HCT116 (cell line): ENCODE data around the gene TEX29.

Experiments
- CEBPB ChIP-seq: IDR thresholded peaks from 2 replicates; pipeline ENCODE4 v1.6.1; 2012; ENCODE audit warnings: low read depth
- EGR1 ChIP-seq: IDR thresholded peaks from 2 replicates; pipeline ENCODE4 v1.6.1; 2012; ENCODE audit warnings: low read depth
- ELF1 ChIP-seq: IDR thresholded peaks from 2 replicates; pipeline ENCODE4 v1.6.1; 2012; ENCODE audit warnings: low read depth, borderline replicate concordance
- EZH2 ChIP-seq: fragments of 200-600 bp; sonication (generic); IDR thresholded peaks from 2 replicates; pipeline ENCODE4 v1.6.1; 2017; ENCODE audit warnings: antibody characterized with exemption, mixed run types
- EZH2phosphoT487 ChIP-seq: fragments of 200-600 bp; IDR thresholded peaks from 2 replicates; pipeline ENCODE4 v1.6.1; 2018; ENCODE audit warnings: antibody characterized with exemption, borderline replicate concordance
- JUND ChIP-seq: IDR thresholded peaks from 2 replicates; pipeline ENCODE4 v1.6.1; 2012
- POLR2A ChIP-seq: IDR thresholded peaks from 2 replicates; pipeline ENCODE4 v1.7.0; 2011; ENCODE audit warnings: borderline replicate concordance; ENCODE audit not compliant: insufficient read depth, insufficient read length; ENCODE audit errors: extremely low read depth
- POLR2AphosphoS5 ChIP-seq: IDR thresholded peaks from 2 replicates; pipeline ENCODE4 v1.6.1; 2011; ENCODE audit warnings: mild to moderate bottlenecking, low read depth, low read length, moderate library complexity
- TCF7L2 ChIP-seq: IDR thresholded peaks from 2 replicates; pipeline ENCODE4 v1.7.0; 2011; ENCODE audit warnings: borderline replicate concordance, inconsistent platforms; ENCODE audit not compliant: insufficient read depth, insufficient read length; ENCODE audit errors: extremely low read depth
- YY1 ChIP-seq: IDR thresholded peaks from 2 replicates; pipeline ENCODE4 v1.6.1; 2011; ENCODE audit warnings: low read length, low read depth, moderate library complexity, mild to moderate bottlenecking; ENCODE audit not compliant: insufficient replicate concordance; ENCODE audit errors: extremely low read depth
- ZNF274 ChIP-seq: fragments of 200-500 bp; sonication (Bioruptor generic); IDR thresholded peaks from 2 replicates; pipeline ENCODE4 v1.6.1; 2014; ENCODE audit warnings: mild to moderate bottlenecking, low read depth, low read length, inconsistent platforms
- TF ChIP-seq, protein P1 (sequence below), 3 experiments: fragments of 200-600 bp in 1 of 3; sonication (generic) in 1 of 3; IDR thresholded peaks in 2 of 3; conservative IDR thresholded peaks in 1 of 3; 2 replicates each; pipeline ENCODE4 v1.5.1; 2012 to 2017; ENCODE audit warnings: low read depth in 2 of 3, low read length in 2 of 3, antibody characterized with exemption in 1 of 3, borderline replicate concordance in 1 of 3, control low read depth in 1 of 3, mild to moderate bottlenecking in 1 of 3, mixed read lengths in 1 of 3, mixed run types in 1 of 3, moderate library complexity in 1 of 3; ENCODE audit not compliant: insufficient read depth in 1 of 3
- TF ChIP-seq, protein P2 (sequence below): IDR thresholded peaks from 2 replicates; pipeline ENCODE4 v1.6.1; 2012

DNA sequence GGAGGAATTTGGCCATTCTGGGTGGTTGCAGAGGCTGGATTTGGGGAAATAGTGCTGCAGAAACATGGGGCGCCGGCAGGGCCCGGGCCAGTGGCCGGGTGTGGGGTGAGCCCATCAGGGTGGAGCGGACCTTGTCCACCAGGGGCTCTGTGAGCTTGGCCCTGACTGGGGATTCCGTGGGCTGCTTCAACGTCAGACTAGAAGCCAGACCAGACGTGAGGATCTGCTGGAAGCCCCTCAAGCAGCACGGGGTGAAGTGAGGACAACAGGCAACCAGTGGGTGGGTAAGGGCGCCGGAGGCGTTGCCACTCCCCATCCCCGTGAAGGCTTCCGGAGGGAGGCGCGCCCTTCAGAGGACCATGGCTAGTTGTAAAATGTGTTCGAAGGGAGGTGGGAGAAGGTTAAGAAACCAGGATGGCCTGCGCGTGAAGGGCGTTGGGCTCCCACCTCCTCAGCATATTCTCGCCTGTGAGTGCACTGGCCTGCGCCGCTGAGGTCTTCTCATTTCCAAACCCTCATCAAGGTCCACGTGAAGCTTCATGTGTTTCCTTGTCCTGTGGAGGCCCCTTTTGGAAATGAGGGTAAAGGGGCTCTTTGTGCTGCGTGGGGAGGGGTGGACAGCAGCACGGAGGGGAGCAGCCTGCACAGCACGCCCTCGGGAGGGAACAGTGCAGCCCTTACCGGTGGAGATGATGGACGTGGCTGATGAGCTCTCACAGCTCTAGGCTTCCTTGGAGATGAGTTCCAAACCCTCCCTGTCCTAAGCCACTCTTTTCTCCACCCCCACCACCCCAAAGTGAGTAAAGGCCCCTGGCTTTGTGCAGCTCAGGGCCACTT lies 8.3 kb downstream of the TEX29 start:
- TF ChIP-seq EZH2phosphoT487: no peak
- no peak for TF ChIP-seq POLR2A
- TF ChIP-seq, protein P1, sequence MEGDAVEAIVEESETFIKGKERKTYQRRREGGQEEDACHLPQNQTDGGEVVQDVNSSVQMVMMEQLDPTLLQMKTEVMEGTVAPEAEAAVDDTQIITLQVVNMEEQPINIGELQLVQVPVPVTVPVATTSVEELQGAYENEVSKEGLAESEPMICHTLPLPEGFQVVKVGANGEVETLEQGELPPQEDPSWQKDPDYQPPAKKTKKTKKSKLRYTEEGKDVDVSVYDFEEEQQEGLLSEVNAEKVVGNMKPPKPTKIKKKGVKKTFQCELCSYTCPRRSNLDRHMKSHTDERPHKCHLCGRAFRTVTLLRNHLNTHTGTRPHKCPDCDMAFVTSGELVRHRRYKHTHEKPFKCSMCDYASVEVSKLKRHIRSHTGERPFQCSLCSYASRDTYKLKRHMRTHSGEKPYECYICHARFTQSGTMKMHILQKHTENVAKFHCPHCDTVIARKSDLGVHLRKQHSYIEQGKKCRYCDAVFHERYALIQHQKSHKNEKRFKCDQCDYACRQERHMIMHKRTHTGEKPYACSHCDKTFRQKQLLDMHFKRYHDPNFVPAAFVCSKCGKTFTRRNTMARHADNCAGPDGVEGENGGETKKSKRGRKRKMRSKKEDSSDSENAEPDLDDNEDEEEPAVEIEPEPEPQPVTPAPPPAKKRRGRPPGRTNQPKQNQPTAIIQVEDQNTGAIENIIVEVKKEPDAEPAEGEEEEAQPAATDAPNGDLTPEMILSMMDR (IDR thresholded peaks at IDR 0.05 in 2 of 3, conservative IDR thresholded peaks at IDR 0.05 in 1 of 3; ENCODE audit: borderline replicate concordance in 1 of 3, insufficient read depth in 1 of 3, low read depth in 2 of 3, low read length in 2 of 3): no peak
- no peak for TF ChIP-seq CEBPB
- no peak for TF ChIP-seq POLR2AphosphoS5
- no peak for TF ChIP-seq ZNF274
- TF ChIP-seq, protein P2, sequence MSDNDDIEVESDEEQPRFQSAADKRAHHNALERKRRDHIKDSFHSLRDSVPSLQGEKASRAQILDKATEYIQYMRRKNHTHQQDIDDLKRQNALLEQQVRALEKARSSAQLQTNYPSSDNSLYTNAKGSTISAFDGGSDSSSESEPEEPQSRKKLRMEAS: no peak
- no peak for TF ChIP-seq JUND
- TF ChIP-seq TCF7L2: no peak
- TF ChIP-seq EZH2: no peak
- TF ChIP-seq ELF1: no peak
- TF ChIP-seq EGR1: no peak
- no peak for TF ChIP-seq YY1
